ENCODE data around the gene KLHDC9. TPM values are rescaled to one million over a fixed set of nuclear protein-coding genes. Genes with fewer than 3 reads are reported as not detected.

The KLHDC9 gene, protein sequence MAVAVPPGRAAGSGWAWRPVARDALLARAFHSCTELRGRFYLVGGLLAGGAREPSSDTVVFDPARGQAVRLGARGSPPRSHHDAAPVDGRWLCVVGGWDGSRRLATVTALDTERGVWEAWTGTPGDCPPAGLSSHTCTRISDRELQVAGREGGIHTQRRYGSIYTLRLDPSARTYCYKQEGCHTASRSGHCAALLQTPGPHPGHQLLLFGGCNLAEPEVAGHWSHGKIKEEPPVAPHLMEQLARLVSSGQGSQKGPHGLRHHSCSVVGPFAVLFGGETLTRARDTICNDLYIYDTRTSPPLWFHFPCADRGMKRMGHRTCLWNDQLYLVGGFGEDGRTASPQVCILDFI
- 10 to 100 TPM in 5 of 10 donors, 1 to 10 TPM in 5; 2.2 to 17.7 (median 9.0) TPM for total RNA-seq
- polyA plus RNA-seq, result 1 to 10 TPM in 1 of 2 donors, under 1 TPM in 1; 0.83 to 6.7 TPM
- long read RNA-seq, donor 1, partial matches to known transcripts, result 1 of 6 reads
- long read RNA-seq, donor 1, other reads (novel, unspliced or antisense), result 0 of 6 reads
- long read RNA-seq, donor 2, partial matches to known transcripts, result 0 of 9 reads
- long read RNA-seq, donor 2, other reads (novel, unspliced or antisense), result 0 of 9 reads
- long read RNA-seq, donor 3, partial matches to known transcripts, result 0 of 9 reads
- long read RNA-seq, donor 3, other reads (novel, unspliced or antisense), result 3 of 9 reads

DNA sequence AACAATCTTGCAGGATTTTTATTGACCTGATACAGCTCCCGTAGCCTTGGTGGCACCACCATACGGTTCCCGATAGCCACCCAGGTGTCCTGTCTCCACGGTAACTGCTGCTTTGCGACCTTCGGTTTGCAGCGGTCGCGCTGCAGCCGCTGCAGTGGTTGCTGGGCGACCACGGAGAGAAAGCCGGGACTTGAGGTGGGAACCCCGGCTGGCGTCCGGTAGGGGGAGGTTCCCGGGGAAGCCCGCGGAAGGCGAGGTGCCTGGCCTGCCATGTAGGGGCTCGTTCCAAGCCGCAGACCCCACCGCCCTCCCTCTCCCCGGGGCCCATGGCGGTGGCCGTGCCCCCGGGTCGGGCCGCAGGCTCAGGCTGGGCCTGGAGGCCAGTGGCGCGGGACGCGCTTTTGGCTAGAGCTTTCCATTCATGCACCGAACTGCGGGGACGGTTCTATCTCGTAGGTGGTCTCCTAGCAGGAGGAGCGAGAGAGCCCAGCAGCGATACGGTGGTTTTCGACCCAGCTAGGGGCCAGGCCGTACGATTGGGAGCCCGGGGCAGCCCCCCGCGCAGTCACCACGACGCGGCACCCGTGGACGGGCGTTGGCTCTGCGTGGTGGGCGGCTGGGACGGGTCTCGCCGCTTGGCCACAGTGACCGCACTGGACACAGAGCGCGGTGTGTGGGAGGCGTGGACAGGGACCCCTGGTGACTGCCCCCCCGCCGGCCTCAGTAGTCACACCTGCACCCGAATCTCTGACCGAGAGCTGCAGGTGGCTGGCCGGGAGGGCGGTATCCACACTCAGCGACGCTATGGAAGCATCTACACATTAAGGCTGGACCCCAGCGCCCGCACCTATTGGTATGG is at the start of gene KLHDC9:
KLHDC9 (plus strand) TSS at position 152 of the 859 bp plus-strand sequence; CDS start at position 327, 175 bp downstream.
- DNase-seq (peak; percentile 70 to 77), ATAC-seq (peak; percentile 72 to 94 (median 84))
- intact Hi-C loops (cut with DNase I), result loop anchor here in 9 of 10 donors (2.0 to 10.0 kb wide), 7 partner anchors 51 to 371 kb away; partner anchors contain the start of gene USF1 (in 2 of the 9)
- Histone ChIP-seq H3K4me1 (peaks cover 7 to 43% (median 22%) of the 10 kb centered on the region in 9 donors), H3K9me3 (no peaks in the 10 kb centered on the region), H3K27ac (peak within 1 kb of the TSS in 9 of 10 donors; percentile 39 to 74 (median 67)), H3K27me3 (no peaks in the 10 kb centered on the region), H3K36me3 (peaks cover 0 to 33% (median 13%) of the 10 kb centered on the region in 9 donors), H3K4me3 (peak within 1 kb of the TSS; percentile 15 to 77 (median 60))
- TF ChIP-seq, protein P1, sequence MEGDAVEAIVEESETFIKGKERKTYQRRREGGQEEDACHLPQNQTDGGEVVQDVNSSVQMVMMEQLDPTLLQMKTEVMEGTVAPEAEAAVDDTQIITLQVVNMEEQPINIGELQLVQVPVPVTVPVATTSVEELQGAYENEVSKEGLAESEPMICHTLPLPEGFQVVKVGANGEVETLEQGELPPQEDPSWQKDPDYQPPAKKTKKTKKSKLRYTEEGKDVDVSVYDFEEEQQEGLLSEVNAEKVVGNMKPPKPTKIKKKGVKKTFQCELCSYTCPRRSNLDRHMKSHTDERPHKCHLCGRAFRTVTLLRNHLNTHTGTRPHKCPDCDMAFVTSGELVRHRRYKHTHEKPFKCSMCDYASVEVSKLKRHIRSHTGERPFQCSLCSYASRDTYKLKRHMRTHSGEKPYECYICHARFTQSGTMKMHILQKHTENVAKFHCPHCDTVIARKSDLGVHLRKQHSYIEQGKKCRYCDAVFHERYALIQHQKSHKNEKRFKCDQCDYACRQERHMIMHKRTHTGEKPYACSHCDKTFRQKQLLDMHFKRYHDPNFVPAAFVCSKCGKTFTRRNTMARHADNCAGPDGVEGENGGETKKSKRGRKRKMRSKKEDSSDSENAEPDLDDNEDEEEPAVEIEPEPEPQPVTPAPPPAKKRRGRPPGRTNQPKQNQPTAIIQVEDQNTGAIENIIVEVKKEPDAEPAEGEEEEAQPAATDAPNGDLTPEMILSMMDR (IDR thresholded peaks at IDR 0.05), result peak in 2 of 9 donors; percentile 4 to 8
- 14 to 17% methylated on average over 70 to 71 of the region's 71 CpGs for WGBS, 2 donors

DNA sequence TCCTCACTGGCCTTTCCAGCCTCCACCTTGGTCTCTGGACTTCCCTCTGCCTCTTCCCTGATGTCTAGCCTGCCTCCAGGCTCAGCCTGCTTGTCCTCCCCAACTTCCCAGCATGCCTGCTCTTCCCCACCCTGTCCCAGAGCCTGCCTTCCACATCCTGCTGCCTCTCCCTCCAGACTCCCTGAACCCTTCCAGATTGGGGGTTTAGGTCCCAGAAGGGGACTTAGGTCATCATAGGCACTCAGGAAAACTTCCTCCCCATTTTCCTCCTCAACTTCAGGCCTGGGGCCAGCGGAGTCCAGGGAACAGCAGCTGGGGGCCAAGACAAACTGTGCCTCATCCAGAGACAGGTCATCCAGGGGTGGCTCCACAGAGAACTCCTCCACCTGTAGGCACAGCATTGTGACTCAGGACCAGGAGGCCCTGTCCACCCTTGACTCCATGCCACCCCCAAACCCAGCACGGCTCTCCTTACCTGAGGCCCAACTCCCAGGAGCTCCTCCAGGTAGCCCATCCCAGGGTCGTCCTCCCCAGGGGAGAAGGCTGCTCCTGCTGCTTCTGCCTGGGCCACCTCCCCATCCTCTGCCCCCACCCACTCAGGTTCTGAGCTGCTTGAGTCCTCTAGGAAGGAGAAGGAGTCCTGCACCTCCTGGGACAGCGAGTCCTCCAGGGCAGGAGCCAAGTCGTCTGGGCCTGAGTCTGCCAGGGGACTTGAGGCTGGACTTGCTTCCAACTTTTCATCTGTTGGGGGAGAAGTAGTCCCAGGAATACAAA is 49.0 kb upstream of the KLHDC9 start:
- WGBS, 2 donors, result 79 to 92% methylated on average over 5 of the region's 5 CpGs
- intact Hi-C loops (cut with DNase I), result loop anchor here in 5 of 10 donors (5.0 to 10.0 kb wide), 4 partner anchors 48 to 703 kb away; partner anchors contain the start of genes KLHDC9 (in 2 of the 5), NIT1 (in 1 of the 5) and PFDN2 (in 1 of the 5)
- Histone ChIP-seq H3K36me3 (peaks cover 0 to 51% (median 0%) of the 10 kb centered on the region in 9 donors), H3K4me3 (no peak overlapping the region), H3K4me1 (peaks cover 0 to 38% (median 8%) of the 10 kb centered on the region in 9 donors), H3K9me3 (no peaks in the 10 kb centered on the region), H3K27me3 (peaks cover 0 to 6% (median 0%) of the 10 kb centered on the region in 7 donors), H3K27ac (peak overlapping the region in 1 of 10 donors; percentile 98)
- DNase-seq (no peak), ATAC-seq (no peak)
- TF ChIP-seq, protein P1 (IDR thresholded peaks at IDR 0.05), result no peak

DNA sequence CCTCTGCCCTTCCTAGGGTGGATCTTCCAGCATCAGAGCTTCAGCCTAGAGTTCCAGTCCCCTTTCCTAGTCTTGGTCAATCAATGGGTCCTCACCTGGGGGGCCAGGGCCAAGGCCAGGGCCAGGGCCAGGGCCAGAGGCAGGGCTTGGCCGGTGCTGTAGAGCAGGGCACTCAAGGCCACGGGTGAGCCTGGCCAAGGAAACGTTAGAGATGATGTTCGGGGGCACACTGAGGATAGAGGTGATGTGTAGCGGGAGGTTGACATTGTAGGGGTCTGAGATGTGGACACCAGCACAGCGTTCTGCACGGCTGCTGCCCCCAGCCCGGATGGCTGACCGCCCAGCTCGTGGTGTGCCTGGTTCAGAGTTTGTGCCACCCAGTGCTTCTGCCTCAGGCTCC is 46.9 kb upstream of the KLHDC9 start:
- 91% methylated on average over 10 of the region's 10 CpGs for WGBS, 2 donors
- no peak for ATAC-seq
- H3K9me3 ChIP-seq, result no peaks in the 10 kb centered on the region
- peaks cover 0 to 31% (median 0%) of the 10 kb centered on the region in 9 donors for H3K4me1 ChIP-seq
- no peak overlapping the region for H3K27ac ChIP-seq
- H3K4me3 ChIP-seq, result no peak overlapping the region
- peaks cover 0 to 26% (median 11%) of the 10 kb centered on the region in 7 donors for H3K27me3 ChIP-seq
- intact Hi-C loops (cut with DNase I), result no loop called here
- peaks cover 0 to 69% (median 0%) of the 10 kb centered on the region in 9 donors for H3K36me3 ChIP-seq
- TF ChIP-seq, protein P1 (IDR thresholded peaks at IDR 0.05), result no peak
- DNase-seq, result no peak

Measured in heart right ventricle (tissue), 16 donors.